ENCODE results near the gene UGT1A4.

DNA sequence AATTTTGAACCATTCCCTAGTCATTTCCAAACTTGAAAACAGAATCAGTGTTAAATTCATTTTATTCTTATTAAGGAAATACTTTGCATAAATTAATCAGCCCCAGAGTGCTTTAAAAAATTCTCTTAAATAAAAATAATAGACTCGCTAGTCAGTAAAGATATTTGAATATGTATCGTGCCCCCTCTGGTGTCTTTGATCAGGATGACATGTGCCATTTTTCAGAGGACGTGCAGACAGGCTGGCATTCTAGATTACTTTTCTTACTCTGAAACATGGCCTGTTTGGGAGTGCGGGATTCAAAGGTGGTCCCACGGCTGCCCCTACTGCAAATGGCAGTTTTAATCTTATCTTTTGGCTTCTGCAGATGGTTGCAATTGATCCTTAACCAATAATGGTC lies 54.0 kb downstream of the UGT1A4 start:
- no peak for TF ChIP-seq EZH2 (IDR thresholded peaks at IDR 0.05; ENCODE audit: low read depth)
- TF ChIP-seq, protein P1, sequence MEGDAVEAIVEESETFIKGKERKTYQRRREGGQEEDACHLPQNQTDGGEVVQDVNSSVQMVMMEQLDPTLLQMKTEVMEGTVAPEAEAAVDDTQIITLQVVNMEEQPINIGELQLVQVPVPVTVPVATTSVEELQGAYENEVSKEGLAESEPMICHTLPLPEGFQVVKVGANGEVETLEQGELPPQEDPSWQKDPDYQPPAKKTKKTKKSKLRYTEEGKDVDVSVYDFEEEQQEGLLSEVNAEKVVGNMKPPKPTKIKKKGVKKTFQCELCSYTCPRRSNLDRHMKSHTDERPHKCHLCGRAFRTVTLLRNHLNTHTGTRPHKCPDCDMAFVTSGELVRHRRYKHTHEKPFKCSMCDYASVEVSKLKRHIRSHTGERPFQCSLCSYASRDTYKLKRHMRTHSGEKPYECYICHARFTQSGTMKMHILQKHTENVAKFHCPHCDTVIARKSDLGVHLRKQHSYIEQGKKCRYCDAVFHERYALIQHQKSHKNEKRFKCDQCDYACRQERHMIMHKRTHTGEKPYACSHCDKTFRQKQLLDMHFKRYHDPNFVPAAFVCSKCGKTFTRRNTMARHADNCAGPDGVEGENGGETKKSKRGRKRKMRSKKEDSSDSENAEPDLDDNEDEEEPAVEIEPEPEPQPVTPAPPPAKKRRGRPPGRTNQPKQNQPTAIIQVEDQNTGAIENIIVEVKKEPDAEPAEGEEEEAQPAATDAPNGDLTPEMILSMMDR (conservative IDR thresholded peaks at IDR 0.05), result no peak
